A673 (cell line): Measurements from ENCODE around the gene TXLNG. TPM values are rescaled to one million over a fixed set of nuclear protein-coding genes. Genes with fewer than 3 reads are reported as not detected.

Source experiments
- BruUV-seq: library from RNA; stranded (reverse); fragments of 400-500 nt; replicated peaks from 2 replicates; lab custom pipeline; 2021; lab: Mats Ljungman, UMichigan
- CTCF ChIA-PET: fragments of 300-600 bp; sonication (Branson Sonifier 250); formaldehyde crosslinking; loops from one replicate; lab custom pipeline; 2022; ENCODE audit warnings: antibody characterized with exemption; lab: Charles Lee
- POLR2A ChIA-PET: fragments of 300-600 bp; sonication (Branson Sonifier 250); formaldehyde crosslinking; loops from one replicate; lab custom pipeline; 2022; ENCODE audit warnings: antibody characterized with exemption; ENCODE audit not compliant: low non-redundant PET; lab: Charles Lee
- DNase-seq: peaks from one replicate; pipeline ENCODE4 v3.0.0-alpha.2; 2015; ENCODE audit warnings: low spot score
- H3K27ac ChIP-seq: fragments of 200-600 bp; sonication (generic); 2 replicates; pipeline ENCODE4 v1.5.1; 2016; ENCODE audit warnings: mixed run types, low read depth, mild to moderate bottlenecking, mixed read lengths, antibody characterized with exemption, low read length; ENCODE audit not compliant: poor library complexity, severe bottlenecking
- H3K27me3 ChIP-seq: fragments of 200-600 bp; sonication (generic); replicated peaks from 2 replicates; pipeline ENCODE4 v1.6.1; 2017; ENCODE audit warnings: mixed run types, low read depth, mild to moderate bottlenecking, mixed read lengths, antibody characterized with exemption, low read length; ENCODE audit not compliant: insufficient read depth, poor library complexity
- H3K36me3 ChIP-seq: fragments of 200-600 bp; sonication (generic); 2 replicates; pipeline ENCODE4 v1.6.1; 2016; ENCODE audit warnings: mixed run types, mild to moderate bottlenecking, mixed read lengths, antibody characterized with exemption, low read length; ENCODE audit not compliant: insufficient read depth, poor library complexity, severe bottlenecking
- H3K4me1 ChIP-seq: fragments of 200-600 bp; sonication (generic); 2 replicates; pipeline ENCODE4 v1.6.1; 2017; ENCODE audit warnings: mixed run types, mild to moderate bottlenecking, mixed read lengths, antibody characterized with exemption, low read length; ENCODE audit not compliant: insufficient read depth, poor library complexity, severe bottlenecking
- H3K4me3 ChIP-seq: fragments of 200-600 bp; sonication (generic); 2 replicates; pipeline ENCODE4 v1.5.1; 2016; ENCODE audit warnings: low read depth, mixed run types, mild to moderate bottlenecking, mixed read lengths, low read length; ENCODE audit not compliant: poor library complexity, severe bottlenecking
- H3K9me3 ChIP-seq: fragments of 200-600 bp; sonication (generic); 2 replicates; pipeline ENCODE4 v1.6.1; 2016; ENCODE audit warnings: mixed run types, low read depth, mild to moderate bottlenecking, mixed read lengths, antibody characterized with exemption, low read length; ENCODE audit not compliant: poor library complexity, severe bottlenecking
- CTCF ChIP-seq: fragments of 300-800, 200-600 bp; sonication (generic); conservative IDR thresholded peaks from 2 replicates; pipeline ENCODE4 v1.5.1; 2017; ENCODE audit warnings: low read depth, mild to moderate bottlenecking, antibody characterized with exemption, low read length, moderate library complexity, mixed read lengths
- EZH2 ChIP-seq: fragments of 200-600 bp; sonication (generic); IDR thresholded peaks from 2 replicates; pipeline ENCODE4 v1.6.1; 2017; ENCODE audit warnings: borderline replicate concordance, low read depth, mild to moderate bottlenecking, mixed read lengths, antibody characterized with exemption, low read length; ENCODE audit not compliant: poor library complexity, severe bottlenecking
- intact Hi-C: fragments of 100-400 bp; cut with micrococcal nuclease; formaldehyde crosslinking; loops from one replicate; pipeline ENCODE4 v1.10.0; 2022; ENCODE audit not compliant: unreplicated experiment
- total RNA-seq: library from RNA; stranded (reverse); gene quantifications from 2 replicates; pipeline ENCODE4 v1.2.3, GENCODE V29; 2021

Gene TXLNG
- total RNA-seq, 1 experiment from 2014 or later, result 25.7 TPM

GRCh38 chrX:16770970-16771482 is 15.2 kb upstream of the TXLNG start:
- ChIA-PET CTCF (no interaction called here), POLR2A (no interaction called here)
- H3K4me3 ChIP-seq, result no peak overlapping the region
- no peak overlapping the region for H3K27ac ChIP-seq
- no peaks in the 10 kb centered on the region for H3K4me1 ChIP-seq
- DNase-seq, result no peak
- BruUV-seq, result no TSS peak
- H3K36me3 ChIP-seq, result no peaks in the 10 kb centered on the region
- no peaks in the 10 kb centered on the region for H3K9me3 ChIP-seq
- TF ChIP-seq CTCF (no peak), EZH2 (no peak)
- H3K27me3 ChIP-seq, result no peaks in the 10 kb centered on the region
- intact Hi-C loops, result no loop called here

GRCh38 chrX:16771483-16772398 is 14.5 kb upstream of the TXLNG start:
- BruUV-seq, result TSS peak; percentile 100
- Histone ChIP-seq H3K36me3 (no peaks in the 10 kb centered on the region), H3K27me3 (no peaks in the 10 kb centered on the region), H3K27ac (peak overlapping the region; percentile 90), H3K9me3 (no peaks in the 10 kb centered on the region), H3K4me3 (no peak overlapping the region), H3K4me1 (no peaks in the 10 kb centered on the region)
- intact Hi-C loops, result no loop called here
- POLR2A ChIA-PET, result interaction anchor here (0.7 kb wide), 1 partner anchor 126 kb away, joined by 3 read pairs; no protein-coding TSS in a partner anchor
- CTCF ChIA-PET, result interaction anchor here (0.5 to 0.7 kb wide), 5 partner anchors 31 to 1870 kb away, joined by 3 to 5 read pairs (median 4); no protein-coding TSS in a partner anchor
- TF ChIP-seq CTCF (no peak), EZH2 (no peak)
- peak; percentile 81 for DNase-seq

- intact Hi-C loops, result no loop called here
- Histone ChIP-seq H3K27ac (peak overlapping the region; percentile 90), H3K9me3 (no peaks in the 10 kb centered on the region), H3K4me1 (no peaks in the 10 kb centered on the region), H3K27me3 (no peaks in the 10 kb centered on the region), H3K4me3 (no peak overlapping the region), H3K36me3 (no peaks in the 10 kb centered on the region)
- BruUV-seq, result no TSS peak
- ChIA-PET POLR2A (no interaction called here), CTCF (interaction anchor here (0.5 kb wide), 1 partner anchor 31 kb away, joined by 3 read pairs; no protein-coding TSS in a partner anchor)
- DNase-seq, result peak; percentile 36
- no peak for TF ChIP-seq EZH2
- no peak for TF ChIP-seq CTCF
These were observed 13.8 kb upstream of the TXLNG start for GRCh38 chrX:16772460-16772859.
